ENCODE data around the gene SMARCD1.

DNA sequence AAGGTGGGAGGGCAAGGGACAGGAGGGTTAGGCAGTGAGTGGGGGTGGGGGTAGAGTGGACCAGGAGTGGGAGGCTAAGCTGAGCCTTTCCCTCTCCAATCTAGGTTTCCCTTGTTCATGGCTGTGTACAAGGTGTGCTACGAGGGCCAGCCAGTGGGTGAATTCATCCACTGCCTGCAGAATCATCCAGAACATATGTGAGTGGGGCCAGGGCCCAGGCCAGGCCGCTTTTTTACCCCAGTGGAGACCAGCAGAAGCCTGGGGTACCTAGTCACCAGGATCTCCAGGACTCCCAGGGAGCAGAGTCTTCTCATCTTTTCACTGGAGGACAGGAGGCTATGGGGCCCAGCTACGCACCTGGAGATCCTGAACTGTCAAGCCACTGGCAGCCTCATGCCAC lies 24.2 kb downstream of the SMARCD1 start:
- TF ChIP-seq, protein P1, sequence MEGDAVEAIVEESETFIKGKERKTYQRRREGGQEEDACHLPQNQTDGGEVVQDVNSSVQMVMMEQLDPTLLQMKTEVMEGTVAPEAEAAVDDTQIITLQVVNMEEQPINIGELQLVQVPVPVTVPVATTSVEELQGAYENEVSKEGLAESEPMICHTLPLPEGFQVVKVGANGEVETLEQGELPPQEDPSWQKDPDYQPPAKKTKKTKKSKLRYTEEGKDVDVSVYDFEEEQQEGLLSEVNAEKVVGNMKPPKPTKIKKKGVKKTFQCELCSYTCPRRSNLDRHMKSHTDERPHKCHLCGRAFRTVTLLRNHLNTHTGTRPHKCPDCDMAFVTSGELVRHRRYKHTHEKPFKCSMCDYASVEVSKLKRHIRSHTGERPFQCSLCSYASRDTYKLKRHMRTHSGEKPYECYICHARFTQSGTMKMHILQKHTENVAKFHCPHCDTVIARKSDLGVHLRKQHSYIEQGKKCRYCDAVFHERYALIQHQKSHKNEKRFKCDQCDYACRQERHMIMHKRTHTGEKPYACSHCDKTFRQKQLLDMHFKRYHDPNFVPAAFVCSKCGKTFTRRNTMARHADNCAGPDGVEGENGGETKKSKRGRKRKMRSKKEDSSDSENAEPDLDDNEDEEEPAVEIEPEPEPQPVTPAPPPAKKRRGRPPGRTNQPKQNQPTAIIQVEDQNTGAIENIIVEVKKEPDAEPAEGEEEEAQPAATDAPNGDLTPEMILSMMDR (IDR thresholded peaks at IDR 0.05; ENCODE audit: insufficient read depth, low read length, poor library complexity, severe bottlenecking), result no peak
- no peak for TF ChIP-seq EZH2phosphoT487 (conservative IDR thresholded peaks at IDR 0.05; ENCODE audit: low read length)

All from SU-DHL-6 (cell line).